DND-41 (cell line): ENCODE measurements around the gene MCAT.

Experiments used
- EZH2 ChIP-seq: IDR thresholded peaks from 3 replicates; pipeline ENCODE4 v1.6.1; 2012; ENCODE audit warnings: borderline replicate concordance, low read depth, mild to moderate bottlenecking, moderate library complexity, low read length, inconsistent platforms; ENCODE audit not compliant: severe bottlenecking
- TF ChIP-seq, protein P1 (sequence below): IDR thresholded peaks from 2 replicates; pipeline ENCODE4 v1.5.1; 2012; ENCODE audit warnings: borderline replicate concordance, low read length, moderate library complexity, mild to moderate bottlenecking; ENCODE audit not compliant: poor library complexity, severe bottlenecking; ENCODE audit errors: extremely low read depth

GRCh38 chr22:43144949-43145348, 1.8 kb upstream of the MCAT start:
- TF ChIP-seq, protein P1, sequence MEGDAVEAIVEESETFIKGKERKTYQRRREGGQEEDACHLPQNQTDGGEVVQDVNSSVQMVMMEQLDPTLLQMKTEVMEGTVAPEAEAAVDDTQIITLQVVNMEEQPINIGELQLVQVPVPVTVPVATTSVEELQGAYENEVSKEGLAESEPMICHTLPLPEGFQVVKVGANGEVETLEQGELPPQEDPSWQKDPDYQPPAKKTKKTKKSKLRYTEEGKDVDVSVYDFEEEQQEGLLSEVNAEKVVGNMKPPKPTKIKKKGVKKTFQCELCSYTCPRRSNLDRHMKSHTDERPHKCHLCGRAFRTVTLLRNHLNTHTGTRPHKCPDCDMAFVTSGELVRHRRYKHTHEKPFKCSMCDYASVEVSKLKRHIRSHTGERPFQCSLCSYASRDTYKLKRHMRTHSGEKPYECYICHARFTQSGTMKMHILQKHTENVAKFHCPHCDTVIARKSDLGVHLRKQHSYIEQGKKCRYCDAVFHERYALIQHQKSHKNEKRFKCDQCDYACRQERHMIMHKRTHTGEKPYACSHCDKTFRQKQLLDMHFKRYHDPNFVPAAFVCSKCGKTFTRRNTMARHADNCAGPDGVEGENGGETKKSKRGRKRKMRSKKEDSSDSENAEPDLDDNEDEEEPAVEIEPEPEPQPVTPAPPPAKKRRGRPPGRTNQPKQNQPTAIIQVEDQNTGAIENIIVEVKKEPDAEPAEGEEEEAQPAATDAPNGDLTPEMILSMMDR: no peak
- TF ChIP-seq EZH2: no peak
